H9 (cell line): ENCODE measurements around the gene KIAA1586. TPM values are rescaled to one million over a fixed set of nuclear protein-coding genes. Genes with fewer than 3 reads are reported as not detected.

ENCODE experiments used
- DNase-seq: peaks from one replicate; pipeline ENCODE4 v3.0.0-alpha.2; 2017
- H2AFZ ChIP-seq: one replicate; pipeline ENCODE4 v1.6.1; 2013; ENCODE audit warnings: mild to moderate bottlenecking, low read length, control low read depth, moderate library complexity
- H2AK5ac ChIP-seq: 2 replicates; pipeline ENCODE4 v1.6.1; 2013; ENCODE audit warnings: low read length, control low read depth, mixed read lengths; ENCODE audit not compliant: insufficient read length
- H2BK120ac ChIP-seq: one replicate; pipeline ENCODE4 v1.6.1; 2013; ENCODE audit warnings: low read depth, mild to moderate bottlenecking, low read length, control low read depth, inconsistent platforms; ENCODE audit not compliant: poor library complexity, severe bottlenecking
- H2BK12ac ChIP-seq: 2 replicates; pipeline ENCODE4 v1.6.1; 2013; ENCODE audit warnings: low read length, control low read depth, mixed read lengths, low read depth; ENCODE audit not compliant: insufficient read length
- H2BK15ac ChIP-seq: 2 replicates; pipeline ENCODE4 v1.6.1; 2013; ENCODE audit warnings: low read depth, low read length, control low read depth
- H2BK20ac ChIP-seq: one replicate; pipeline ENCODE4 v1.6.1; 2013; ENCODE audit warnings: low read depth, mild to moderate bottlenecking, low read length, control low read depth, inconsistent platforms; ENCODE audit not compliant: poor library complexity, severe bottlenecking
- H2BK5ac ChIP-seq: 2 replicates; pipeline ENCODE4 v1.6.1; 2013; ENCODE audit warnings: low read length, control low read depth, mixed read lengths; ENCODE audit not compliant: insufficient read length
- H3K14ac ChIP-seq: 2 replicates; pipeline ENCODE4 v1.6.1; 2013; ENCODE audit warnings: low read length, control low read depth; ENCODE audit not compliant: insufficient read depth
- H3K18ac ChIP-seq: 2 replicates; pipeline ENCODE4 v1.6.1; 2013; ENCODE audit warnings: low read depth, mild to moderate bottlenecking, mixed read lengths, low read length, control low read depth; ENCODE audit not compliant: insufficient read length
- H3K23ac ChIP-seq: 2 replicates; pipeline ENCODE4 v1.6.1; 2013; ENCODE audit warnings: low read length, control low read depth, mixed read lengths, low read depth; ENCODE audit not compliant: insufficient read length
- H3K23me2 ChIP-seq: 2 replicates; pipeline ENCODE4 v1.6.1; 2013; ENCODE audit warnings: low read depth, mild to moderate bottlenecking, mixed read lengths, low read length, control low read depth; ENCODE audit not compliant: insufficient read length, poor library complexity, severe bottlenecking
- H3K27ac ChIP-seq: 2 replicates; pipeline ENCODE4 v1.5.1; 2013; ENCODE audit warnings: low read length, control low read depth, mixed read lengths, low read depth; ENCODE audit not compliant: insufficient read length
- H3K27me3 ChIP-seq: 2 replicates; pipeline ENCODE4 v1.6.1; 2013; ENCODE audit warnings: low read length, control low read depth, inconsistent platforms; ENCODE audit not compliant: insufficient read depth
- H3K4ac ChIP-seq: 2 replicates; pipeline ENCODE4 v1.6.1; 2013; ENCODE audit warnings: low read depth, mild to moderate bottlenecking, control low read depth, inconsistent platforms, low read length, moderate library complexity
- H3K4me1 ChIP-seq: 2 replicates; pipeline ENCODE4 v1.6.1; 2013; ENCODE audit warnings: low read length, control low read depth, inconsistent platforms; ENCODE audit not compliant: insufficient read depth
- H3K4me2 ChIP-seq: 2 replicates; pipeline ENCODE4 v1.6.1; 2013; ENCODE audit warnings: low read length, control low read depth, mixed read lengths; ENCODE audit not compliant: insufficient read length, insufficient read depth
- H3K56ac ChIP-seq: 2 replicates; pipeline ENCODE4 v1.6.1; 2013; ENCODE audit warnings: low read depth, mild to moderate bottlenecking, mixed read lengths, low read length, control low read depth; ENCODE audit not compliant: insufficient read length
- H3K79me1 ChIP-seq: 2 replicates; pipeline ENCODE4 v1.6.1; 2013; ENCODE audit warnings: low read depth, mild to moderate bottlenecking, moderate library complexity, low read length, control low read depth, inconsistent platforms; ENCODE audit not compliant: insufficient read depth, poor library complexity, severe bottlenecking
- H3K79me2 ChIP-seq: 2 replicates; pipeline ENCODE4 v1.6.1; 2013; ENCODE audit warnings: low read length, control low read depth, inconsistent platforms; ENCODE audit not compliant: insufficient read depth
- H3K9ac ChIP-seq: 2 replicates; pipeline ENCODE4 v1.6.1; 2013; ENCODE audit warnings: low read length, control low read depth, mixed read lengths; ENCODE audit not compliant: insufficient read length; ENCODE audit errors: extremely low read depth
- H3K9me3 ChIP-seq: one replicate; pipeline ENCODE4 v1.6.1; 2013; ENCODE audit warnings: low read depth, low read length, inconsistent platforms; ENCODE audit not compliant: control insufficient read depth
- H3T11ph ChIP-seq: one replicate; pipeline ENCODE4 v1.6.1; 2013; ENCODE audit warnings: mild to moderate bottlenecking, low read length, control low read depth, inconsistent platforms
- H4K20me1 ChIP-seq: one replicate; pipeline ENCODE4 v1.6.1; 2013; ENCODE audit not compliant: control insufficient read depth, insufficient read length, insufficient read depth
- H4K5ac ChIP-seq: 2 replicates; pipeline ENCODE4 v1.6.1; 2013; ENCODE audit warnings: low read depth, mild to moderate bottlenecking, mixed read lengths, low read length, control low read depth; ENCODE audit not compliant: insufficient read length
- H4K8ac ChIP-seq: replicated peaks from 2 replicates; pipeline ENCODE4 v1.6.1; 2013; ENCODE audit warnings: low read length, control low read depth, mixed read lengths, low read depth; ENCODE audit not compliant: insufficient read length
- H4K91ac ChIP-seq: 2 replicates; pipeline ENCODE4 v1.6.1; 2013; ENCODE audit warnings: low read depth, mild to moderate bottlenecking, moderate library complexity, mixed read lengths, low read length, control low read depth; ENCODE audit not compliant: insufficient read length
- H3K27ac Mint-ChIP-seq, 3 experiments: 2 replicates in 2 of 3; 3 replicates in 1 of 3; pipeline ENCODE4 v1.8.0; 2020 to 2021; ENCODE audit warnings: mixed read lengths in 3 of 3, mild to moderate bottlenecking in 1 of 3, moderate library complexity in 1 of 3
- H3K27me3 Mint-ChIP-seq: 2 replicates; pipeline ENCODE4 v1.8.0; 2021; ENCODE audit warnings: low read depth, mild to moderate bottlenecking, moderate library complexity, mixed read lengths
- H3K36me3 Mint-ChIP-seq, 3 experiments: 2 replicates in 2 of 3; 3 replicates in 1 of 3; pipeline ENCODE4 v1.8.0; 2020 to 2021; ENCODE audit warnings: low read depth in 3 of 3, mixed read lengths in 3 of 3; ENCODE audit not compliant: insufficient read depth in 1 of 3
- H3K4me1 Mint-ChIP-seq, 2 experiments: 2 replicates each; pipeline ENCODE4 v1.8.0; 2020; ENCODE audit warnings: mixed read lengths in 2 of 2
- H3K4me3 Mint-ChIP-seq, 2 experiments: 2 replicates in 1 of 2; 3 replicates in 1 of 2; pipeline ENCODE4 v1.8.0; 2020 to 2021; ENCODE audit warnings: mild to moderate bottlenecking in 2 of 2, mixed read lengths in 2 of 2, moderate library complexity in 1 of 2
- H3K9me3 Mint-ChIP-seq, 2 experiments: 2 replicates in 1 of 2; 3 replicates in 1 of 2; pipeline ENCODE4 v1.8.0; 2020; ENCODE audit warnings: mild to moderate bottlenecking in 2 of 2, mixed read lengths in 2 of 2, moderate library complexity in 1 of 2
- CTCF ChIP-seq: fragments of 200-600 bp; sonication (generic); conservative IDR thresholded peaks from 3 replicates; pipeline ENCODE4 v1.8.0; 2021; ENCODE audit warnings: antibody characterized with exemption, mild to moderate bottlenecking
- WGBS: extraction: QIAGEN DNeasy Blood & Tissue Kit; methylation state at CpG from one replicate; pipeline ENCODE4 v1.1.7; 2013; ENCODE audit warnings: missing lambda C conversion rate, low lambda C conversion rate, mixed read lengths; ENCODE audit not compliant: insufficient read length; ENCODE audit errors: extremely low coverage; 5-methylcytosine and 5-hydroxymethylcytosine counted together
- total RNA-seq: library from RNA; stranded (reverse); gene quantifications from 2 replicates; pipeline ENCODE4 v1.2.1, GENCODE V29; 2021

KIAA1586 gene
- total RNA-seq, 1 experiment from 2014 or later = 33.3 TPM

- Histone ChIP-seq H3T11ph (no peak overlapping the region), H3K79me1 (no peaks in the 10 kb centered on the region), H3K4me2 (no peak overlapping the region), H3K23ac (no peak overlapping the region), H3K27me3 (no peaks in the 10 kb centered on the region), H3K9me3 (no peaks in the 10 kb centered on the region), H2BK20ac (no peak overlapping the region), H3K14ac (no peak overlapping the region), H3K56ac (no peak overlapping the region), H2AK5ac (no peak overlapping the region), H3K27ac (no peak overlapping the region), H4K5ac (no peak overlapping the region), H4K91ac (no peak overlapping the region), H4K8ac (no peak overlapping the region), H3K23me2 (no peaks in the 10 kb centered on the region), H3K4ac (no peak overlapping the region), H3K79me2 (no peaks in the 10 kb centered on the region), H2BK120ac (no peak overlapping the region), H2BK12ac (no peak overlapping the region), H3K9ac (no peak overlapping the region), H2BK15ac (no peak overlapping the region), H2AFZ (no peak overlapping the region), H4K20me1 (no peaks in the 10 kb centered on the region), H3K4me1 (no peaks in the 10 kb centered on the region), H2BK5ac (no peak overlapping the region), H3K18ac (no peak overlapping the region)
- no peak for TF ChIP-seq CTCF
- no CpG with 5 or more reads among the region's 2 CpGs for WGBS
- H3K27ac Mint-ChIP-seq = no peak overlapping the region
- no peak overlapping the region for H3K4me3 Mint-ChIP-seq
- peaks cover 2 to 4% of the 10 kb centered on the region in 2 experiments; a peak in 2 of 4 replicates for H3K4me1 Mint-ChIP-seq
- H3K9me3 Mint-ChIP-seq = no peaks in the 10 kb centered on the region
- peaks cover 2% of the 10 kb centered on the region for H3K27me3 Mint-ChIP-seq
- H3K36me3 Mint-ChIP-seq = no peaks in the 10 kb centered on the region
- no peak for DNase-seq
These were observed 7.6 kb upstream of the KIAA1586 start for GRCh38 chr6:57038906-57039305.
